Endodermal cell (in vitro differentiated cells): ENCODE measurements around the gene NCOA3. TPM values are rescaled to one million over a fixed set of nuclear protein-coding genes. Genes with fewer than 3 reads are reported as not detected.
"Not testable (repeated sequence)": the region's sequence is repeated elsewhere in the genome, so short reads cannot be mapped to it uniquely, and the experiment has no call there.

Experiments used
- DNase-seq: peaks from one replicate; pipeline ENCODE4 v3.0.0-alpha.2; 2017
- H3K27ac ChIP-seq: 2 replicates; pipeline ENCODE4 v1.5.1; 2013; ENCODE audit warnings: mild to moderate bottlenecking, low read depth, low read length, moderate library complexity
- H3K27me3 ChIP-seq: 2 replicates; pipeline ENCODE4 v1.6.1; 2013; ENCODE audit warnings: mild to moderate bottlenecking, low read length, moderate library complexity; ENCODE audit not compliant: insufficient read depth, control insufficient read depth, poor library complexity, severe bottlenecking
- H3K36me3 ChIP-seq: 2 replicates; pipeline ENCODE4 v1.7.0; 2013; ENCODE audit warnings: mild to moderate bottlenecking, low read length, moderate library complexity; ENCODE audit not compliant: control insufficient read depth, insufficient read depth
- H3K4me1 ChIP-seq: one replicate; pipeline ENCODE4 v1.7.0; 2013; ENCODE audit warnings: low read length; ENCODE audit not compliant: control insufficient read depth, insufficient read depth
- H3K4me3 ChIP-seq: 2 replicates; pipeline ENCODE4 v1.5.1; 2013; ENCODE audit warnings: mild to moderate bottlenecking, low read length, moderate library complexity
- H3K9ac ChIP-seq: 2 replicates; pipeline ENCODE4 v1.6.1; 2013; ENCODE audit warnings: mild to moderate bottlenecking, low read length, moderate library complexity; ENCODE audit not compliant: poor library complexity, severe bottlenecking; ENCODE audit errors: extremely low read depth
- H3K9me3 ChIP-seq: 2 replicates; pipeline ENCODE4 v1.6.1; 2013; ENCODE audit warnings: mild to moderate bottlenecking, low read length, moderate library complexity; ENCODE audit not compliant: control insufficient read depth
- H3K27ac Mint-ChIP-seq: 2 replicates; pipeline ENCODE4 v1.8.0; 2020; ENCODE audit warnings: mixed read lengths
- H3K27me3 Mint-ChIP-seq: 2 replicates; pipeline ENCODE4 v1.8.0; 2021; ENCODE audit warnings: mild to moderate bottlenecking, mixed read lengths; ENCODE audit not compliant: insufficient read depth
- H3K36me3 Mint-ChIP-seq: 2 replicates; pipeline ENCODE4 v1.8.0; 2020; ENCODE audit warnings: low read depth, mixed read lengths
- H3K4me1 Mint-ChIP-seq: 2 replicates; pipeline ENCODE4 v1.8.0; 2020; ENCODE audit warnings: mixed read lengths
- H3K4me3 Mint-ChIP-seq: 2 replicates; pipeline ENCODE4 v1.8.0; 2020; ENCODE audit warnings: mild to moderate bottlenecking, moderate library complexity, mixed read lengths
- H3K9me3 Mint-ChIP-seq: 2 replicates; pipeline ENCODE4 v1.8.0; 2020; ENCODE audit warnings: mild to moderate bottlenecking, mixed read lengths
- CTCF ChIP-seq: fragments of 200-600 bp; sonication (generic); conservative IDR thresholded peaks from 2 replicates; pipeline ENCODE4 v1.5.0; 2021; ENCODE audit warnings: antibody characterized with exemption, mild to moderate bottlenecking
- WGBS, 2 experiments: methylation state at CpG; one replicate each; pipeline versions ENCODE4 v1.1.5 to v1.1.7; 2013; ENCODE audit warnings: missing lambda C conversion rate in 2 of 2, mixed read lengths in 1 of 2; ENCODE audit not compliant: insufficient coverage in 1 of 2, insufficient read length in 1 of 2; 5-methylcytosine and 5-hydroxymethylcytosine counted together
- total RNA-seq, 2 donors: library from RNA; stranded (reverse); fragmentation: NEBNext Ultra II Directional in 1 of 2; extraction: Animal tissue kit (Norgen Biotek cat#: 25700) in 1 of 2; gene quantifications; 2 replicates in 1 of 2; 3 replicates in 1 of 2; pipeline ENCODE4 v1.2.1, GENCODE V29; 2021

Gene NCOA3
- total RNA-seq, 2 donors from 2014 or later = 38.6 TPM

- H3K27ac Mint-ChIP-seq = no peak overlapping the region
- Histone ChIP-seq H3K4me1 (no peaks in the 10 kb centered on the region), H3K27me3 (no peaks in the 10 kb centered on the region), H3K9ac (no peak overlapping the region), H3K27ac (no peak overlapping the region), H3K9me3 (no peaks in the 10 kb centered on the region), H3K36me3 (no peaks in the 10 kb centered on the region), H3K4me3 (no peak overlapping the region)
- 88 to 92% methylated on average over 4 to 5 of the region's 5 CpGs for whole genome bisulfite sequencing, 2 experiments
- no peaks in the 10 kb centered on the region for H3K9me3 Mint-ChIP-seq
- TF ChIP-seq CTCF = no peak
- no peak for DNase-seq
- no peak overlapping the region for H3K4me3 Mint-ChIP-seq
- peaks cover 11% of the 10 kb centered on the region for H3K4me1 Mint-ChIP-seq
- no peaks in the 10 kb centered on the region for H3K36me3 Mint-ChIP-seq
- no peaks in the 10 kb centered on the region for H3K27me3 Mint-ChIP-seq
Measured at GRCh38 chr20:47461120-47461685, 40.5 kb upstream of the NCOA3 start.

GRCh38 chr20:47461906-47462305 lies 39.8 kb upstream of the NCOA3 start:
- H3K4me1 ChIP-seq, H3K27me3 ChIP-seq, H3K36me3 ChIP-seq, H3K27ac ChIP-seq, H3K9me3 Mint-ChIP-seq, H3K4me1 Mint-ChIP-seq, H3K9ac ChIP-seq, H3K4me3 ChIP-seq, H3K4me3 Mint-ChIP-seq, DNase-seq, H3K9me3 ChIP-seq, H3K36me3 Mint-ChIP-seq, H3K27ac Mint-ChIP-seq, H3K27me3 Mint-ChIP-seq: not testable (repeated sequence)
- 96% methylated on average over 5 of the region's 5 CpGs; no CpG with 5 or more reads in 1 of the 2 experiments for WGBS, 2 experiments

GRCh38 chr20:47464380-47465101 lies 37.1 kb upstream of the NCOA3 start:
- Histone ChIP-seq H3K27ac (no peak overlapping the region), H3K4me1 (no peaks in the 10 kb centered on the region), H3K9ac (no peak overlapping the region), H3K9me3 (no peaks in the 10 kb centered on the region), H3K4me3 (no peak overlapping the region), H3K27me3 (no peaks in the 10 kb centered on the region), H3K36me3 (no peaks in the 10 kb centered on the region)
- DNase-seq = no peak
- TF ChIP-seq CTCF = peak; percentile 46
- no peaks in the 10 kb centered on the region for H3K36me3 Mint-ChIP-seq
- no peak overlapping the region for H3K27ac Mint-ChIP-seq
- no peaks in the 10 kb centered on the region for H3K27me3 Mint-ChIP-seq
- no peak overlapping the region for H3K4me3 Mint-ChIP-seq
- no peaks in the 10 kb centered on the region for H3K9me3 Mint-ChIP-seq
- H3K4me1 Mint-ChIP-seq = peaks cover 4% of the 10 kb centered on the region
- 93 to 94% methylated on average over 10 of the region's 11 CpGs for WGBS, 2 experiments
